Measurements from ENCODE around the gene NLRC3. TPM values are rescaled to one million over a fixed set of nuclear protein-coding genes. Genes with fewer than 3 reads are reported as not detected.

The NLRC3 gene
- total RNA-seq, 1 experiment from 2014 or later, result not detected

GRCh38 chr16:3597676-3598075 is 20.5 kb upstream of the NLRC3 start:
- Histone ChIP-seq H3K4me1 (no peaks in the 10 kb centered on the region), H3K4me3 (ENCODE audit: low read depth, low read length) (no peak overlapping the region), H3K9me3 (no peaks in the 10 kb centered on the region), H3K36me3 (ENCODE audit: control insufficient read depth, insufficient read depth, low read length) (no peaks in the 10 kb centered on the region), H3K27me3 (replicated peaks; ENCODE audit: control insufficient read depth, insufficient read depth, low read length) (no peaks in the 10 kb centered on the region)
- TF ChIP-seq CTCF (IDR thresholded peaks at IDR 0.05; ENCODE audit: insufficient read depth in 1 of 2, low read depth in 1 of 2, low read length in 1 of 2, severe bottlenecking in 1 of 2, unreplicated experiment in 1 of 2), result no peak
- ChIA-PET POLR2A (no interaction called here), CTCF (no interaction called here)
- H3K36me3 Mint-ChIP-seq (ENCODE audit: insufficient read depth, unreplicated experiment), result peaks cover 9% of the 10 kb centered on the region
- no peak for DNase-seq
- no peak overlapping the region for H3K4me3 Mint-ChIP-seq (ENCODE audit: unreplicated experiment)
- BruUV-seq (replicated peaks), result no TSS peak
- H3K27me3 Mint-ChIP-seq (ENCODE audit: insufficient read depth, unreplicated experiment), result no peaks in the 10 kb centered on the region
- no peak overlapping the region for H3K27ac Mint-ChIP-seq (ENCODE audit: unreplicated experiment)
- no peaks in the 10 kb centered on the region for H3K9me3 Mint-ChIP-seq (ENCODE audit: unreplicated experiment)
- intact Hi-C loops (cut with micrococcal nuclease; ENCODE audit: unreplicated experiment), result no loop called here
- H3K4me1 Mint-ChIP-seq (ENCODE audit: low read depth, unreplicated experiment), result no peaks in the 10 kb centered on the region

- ChIA-PET CTCF (no interaction called here), POLR2A (no interaction called here)
- H3K27ac Mint-ChIP-seq (ENCODE audit: unreplicated experiment), result no peak overlapping the region
- H3K4me1 ChIP-seq, result no peaks in the 10 kb centered on the region
- DNase-seq, result no peak
- no TSS peak for BruUV-seq (replicated peaks)
- no peaks in the 10 kb centered on the region for H3K27me3 Mint-ChIP-seq (ENCODE audit: insufficient read depth, unreplicated experiment)
- no peaks in the 10 kb centered on the region for H3K27me3 ChIP-seq (replicated peaks; ENCODE audit: control insufficient read depth, insufficient read depth, low read length)
- H3K4me3 ChIP-seq (ENCODE audit: low read depth, low read length), result no peak overlapping the region
- no peak for TF ChIP-seq CTCF (IDR thresholded peaks at IDR 0.05; ENCODE audit: insufficient read depth in 1 of 2, low read depth in 1 of 2, low read length in 1 of 2, severe bottlenecking in 1 of 2, unreplicated experiment in 1 of 2)
- no peak overlapping the region for H3K4me3 Mint-ChIP-seq (ENCODE audit: unreplicated experiment)
- peaks cover 9% of the 10 kb centered on the region for H3K36me3 Mint-ChIP-seq (ENCODE audit: insufficient read depth, unreplicated experiment)
- no peaks in the 10 kb centered on the region for H3K36me3 ChIP-seq (ENCODE audit: control insufficient read depth, insufficient read depth, low read length)
- intact Hi-C loops (cut with micrococcal nuclease; ENCODE audit: unreplicated experiment), result no loop called here
- no peaks in the 10 kb centered on the region for H3K9me3 Mint-ChIP-seq (ENCODE audit: unreplicated experiment)
- H3K4me1 Mint-ChIP-seq (ENCODE audit: low read depth, unreplicated experiment), result no peaks in the 10 kb centered on the region
- H3K9me3 ChIP-seq, result no peaks in the 10 kb centered on the region
Observed at GRCh38 chr16:3597226-3597625, 20.0 kb upstream of the NLRC3 start.

- no TSS peak for BruUV-seq (replicated peaks)
- H3K9me3 ChIP-seq, result no peaks in the 10 kb centered on the region
- no peaks in the 10 kb centered on the region for H3K9me3 Mint-ChIP-seq (ENCODE audit: unreplicated experiment)
- peaks cover 7% of the 10 kb centered on the region for H3K36me3 Mint-ChIP-seq (ENCODE audit: insufficient read depth, unreplicated experiment)
- H3K4me1 ChIP-seq, result no peaks in the 10 kb centered on the region
- no peak for TF ChIP-seq CTCF (IDR thresholded peaks at IDR 0.05; ENCODE audit: insufficient read depth in 1 of 2, low read depth in 1 of 2, low read length in 1 of 2, severe bottlenecking in 1 of 2, unreplicated experiment in 1 of 2)
- no peaks in the 10 kb centered on the region for H3K27me3 ChIP-seq (replicated peaks; ENCODE audit: control insufficient read depth, insufficient read depth, low read length)
- no peak overlapping the region for H3K4me3 Mint-ChIP-seq (ENCODE audit: unreplicated experiment)
- H3K4me3 ChIP-seq (ENCODE audit: low read depth, low read length), result no peak overlapping the region
- ChIA-PET CTCF (interaction anchor here (0.8 kb wide), 1 partner anchor 44 kb away, joined by 3 read pairs; no protein-coding TSS in a partner anchor), POLR2A (no interaction called here)
- intact Hi-C loops (cut with micrococcal nuclease; ENCODE audit: unreplicated experiment), result no loop called here
- H3K27me3 Mint-ChIP-seq (ENCODE audit: insufficient read depth, unreplicated experiment), result no peaks in the 10 kb centered on the region
- no peaks in the 10 kb centered on the region for H3K36me3 ChIP-seq (ENCODE audit: control insufficient read depth, insufficient read depth, low read length)
- H3K4me1 Mint-ChIP-seq (ENCODE audit: low read depth, unreplicated experiment), result no peaks in the 10 kb centered on the region
- no peak overlapping the region for H3K27ac Mint-ChIP-seq (ENCODE audit: unreplicated experiment)
- no peak for DNase-seq
Observed at GRCh38 chr16:3596101-3596861, 19.1 kb upstream of the NLRC3 start.

Measured in Caco-2 (cell line).